ENCODE measurements around the gene TARBP2. TPM values are rescaled to one million over a fixed set of nuclear protein-coding genes. Genes with fewer than 3 reads are reported as not detected.

The TARBP2 gene
- 48.7 TPM for polyA plus RNA-seq (2013, experiment 1 of 2)
- 44.7 TPM for polyA plus RNA-seq (2013, experiment 2 of 2)

DNA sequence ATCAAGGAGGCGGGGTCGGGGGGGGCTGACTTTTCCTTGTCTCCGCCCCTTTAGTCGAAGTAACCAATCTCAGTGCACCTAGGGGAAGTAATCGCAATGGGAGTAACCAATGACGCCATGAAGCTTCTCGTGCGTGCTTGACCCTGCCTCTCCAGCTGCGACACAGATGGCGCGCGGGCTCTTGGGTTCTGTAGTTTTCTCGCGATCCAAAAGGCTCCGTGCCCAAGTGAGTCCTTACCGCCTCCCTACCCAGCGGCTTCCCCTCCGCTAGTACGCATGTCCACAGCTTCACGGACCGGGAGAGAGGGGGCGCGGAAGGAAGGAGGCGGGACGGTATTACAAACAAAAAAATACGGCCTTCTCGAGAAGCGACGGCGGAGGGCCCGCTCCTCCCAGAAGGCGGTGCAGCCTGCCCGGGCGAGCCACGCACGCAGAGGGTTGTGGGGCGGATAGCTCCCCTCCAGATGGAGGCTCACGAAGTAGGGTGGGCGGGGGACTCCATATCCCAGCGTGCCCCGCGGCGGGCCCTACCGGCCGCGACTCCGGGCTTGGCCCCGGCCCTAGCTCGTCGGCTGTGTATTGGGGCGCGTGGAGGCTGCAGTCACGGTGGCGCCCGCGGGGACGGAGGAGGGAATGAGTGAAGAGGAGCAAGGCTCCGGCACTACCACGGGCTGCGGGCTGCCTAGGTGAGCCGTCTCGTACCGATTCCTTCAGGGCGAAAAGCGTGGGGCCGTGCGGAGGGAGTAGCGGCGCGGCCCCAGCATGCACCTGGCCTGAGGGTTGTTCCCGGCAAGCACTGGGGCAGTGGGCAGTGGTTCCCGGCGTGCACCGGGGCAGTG lies at the start of gene TARBP2:
TSS of gene TARBP2 (plus strand) at position 508 of the 839 bp plus-strand sequence. CDS start at position 634, 126 bp downstream.
- Histone ChIP-seq H3K9me3 (ENCODE audit: control insufficient read depth, low read length) (no peaks in the 10 kb centered on the region), H3K4me3 (ENCODE audit: extremely low read depth, insufficient read depth, low read length, poor library complexity, severe bottlenecking) (peak within 1 kb of the TSS; percentile 60), H3K27ac (ENCODE audit: low read depth, low read length, severe bottlenecking) (peak within 1 kb of the TSS; percentile 99), H3K36me3 (ENCODE audit: control insufficient read depth, insufficient read depth, low read length) (peaks cover 37% of the 10 kb centered on the region), H3K4me1 (ENCODE audit: control insufficient read depth, insufficient read depth, low read length, poor library complexity, severe bottlenecking) (peaks cover 19% of the 10 kb centered on the region)
- 0% methylated on average over 28 to 50 of the region's 74 CpGs for WGBS, 2 experiments (ENCODE audit: insufficient coverage in 2 of 2)

- peak within 1 kb of the TSS; percentile 91 for H3K4me3 ChIP-seq (ENCODE audit: extremely low read depth, insufficient read depth, low read length, poor library complexity, severe bottlenecking)
- peak within 1 kb of the TSS; percentile 98 for H3K27ac ChIP-seq (ENCODE audit: low read depth, low read length, severe bottlenecking)
- peaks cover 48% of the 10 kb centered on the region for H3K36me3 ChIP-seq (ENCODE audit: control insufficient read depth, insufficient read depth, low read length)
- H3K4me1 ChIP-seq (ENCODE audit: control insufficient read depth, insufficient read depth, low read length, poor library complexity, severe bottlenecking), result peaks cover 6% of the 10 kb centered on the region
- no peaks in the 10 kb centered on the region for H3K9me3 ChIP-seq (ENCODE audit: control insufficient read depth, low read length)
- 0 to 1% methylated on average over 16 to 23 of the region's 32 CpGs for WGBS, 2 experiments (ENCODE audit: insufficient coverage in 2 of 2)
Observed at GRCh38 chr12:53451661-53452158, 49.4 kb upstream of the TARBP2 start, which contains the start of gene PCBP2. Gene PCBP2, plus strand, starts transcription at chr12:53452102. Its CDS starts 2,699 bp downstream, at chr12:53454801.

- H3K4me3 ChIP-seq (ENCODE audit: extremely low read depth, insufficient read depth, low read length, poor library complexity, severe bottlenecking), result peak overlapping the region; percentile 91
- H3K27ac ChIP-seq (ENCODE audit: low read depth, low read length, severe bottlenecking), result peak overlapping the region; percentile 98
- H3K9me3 ChIP-seq (ENCODE audit: control insufficient read depth, low read length), result no peaks in the 10 kb centered on the region
- H3K36me3 ChIP-seq (ENCODE audit: control insufficient read depth, insufficient read depth, low read length), result peaks cover 52% of the 10 kb centered on the region
- H3K4me1 ChIP-seq (ENCODE audit: control insufficient read depth, insufficient read depth, low read length, poor library complexity, severe bottlenecking), result peaks cover 6% of the 10 kb centered on the region
- WGBS, 2 experiments (ENCODE audit: insufficient coverage in 2 of 2), result 0% methylated on average over 19 to 24 of the region's 82 CpGs
Observed at GRCh38 chr12:53452159-53453077, 48.7 kb upstream of the TARBP2 start.

- Histone ChIP-seq H3K4me3 (ENCODE audit: extremely low read depth, insufficient read depth, low read length, poor library complexity, severe bottlenecking) (peak overlapping the region; percentile 91), H3K27ac (ENCODE audit: low read depth, low read length, severe bottlenecking) (no peak overlapping the region), H3K4me1 (ENCODE audit: control insufficient read depth, insufficient read depth, low read length, poor library complexity, severe bottlenecking) (peaks cover 6% of the 10 kb centered on the region), H3K9me3 (ENCODE audit: control insufficient read depth, low read length) (no peaks in the 10 kb centered on the region), H3K36me3 (ENCODE audit: control insufficient read depth, insufficient read depth, low read length) (peaks cover 64% of the 10 kb centered on the region)
- 72 to 75% methylated on average over 4 to 5 of the region's 6 CpGs for whole genome bisulfite sequencing, 2 experiments (ENCODE audit: insufficient coverage in 2 of 2)
Observed at GRCh38 chr12:53453953-53454640, 47.0 kb upstream of the TARBP2 start.

DNA sequence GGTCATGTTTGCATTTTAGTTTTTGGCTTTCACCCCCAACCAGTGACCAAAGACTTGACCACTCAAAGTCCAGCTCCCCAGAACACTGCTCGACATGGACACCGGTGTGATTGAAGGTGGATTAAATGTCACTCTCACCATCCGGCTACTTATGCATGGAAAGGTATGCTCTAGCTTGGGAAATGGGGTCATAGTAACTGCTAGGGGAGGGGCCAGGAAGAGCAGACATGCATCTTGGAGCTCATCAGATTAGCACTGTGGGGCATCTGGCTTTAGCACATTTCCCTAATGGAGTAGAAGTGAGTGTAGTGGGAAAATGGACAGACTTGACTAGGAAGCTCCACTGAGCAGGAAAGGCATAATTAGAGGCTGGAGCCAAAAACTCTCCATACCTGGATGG lies 46.4 kb upstream of the TARBP2 start:
- Histone ChIP-seq H3K4me3 (ENCODE audit: extremely low read depth, insufficient read depth, low read length, poor library complexity, severe bottlenecking) (no peak overlapping the region), H3K36me3 (ENCODE audit: control insufficient read depth, insufficient read depth, low read length) (peaks cover 71% of the 10 kb centered on the region), H3K4me1 (ENCODE audit: control insufficient read depth, insufficient read depth, low read length, poor library complexity, severe bottlenecking) (peaks cover 6% of the 10 kb centered on the region), H3K9me3 (ENCODE audit: control insufficient read depth, low read length) (no peaks in the 10 kb centered on the region), H3K27ac (ENCODE audit: low read depth, low read length, severe bottlenecking) (no peak overlapping the region)
- 87 to 94% methylated on average over 2 to 3 of the region's 3 CpGs for WGBS, 2 experiments (ENCODE audit: insufficient coverage in 2 of 2)

- WGBS, 2 experiments (ENCODE audit: insufficient coverage in 2 of 2), result 88 to 96% methylated on average over 3 to 4 of the region's 6 CpGs
- Histone ChIP-seq H3K36me3 (ENCODE audit: control insufficient read depth, insufficient read depth, low read length) (peaks cover 89% of the 10 kb centered on the region), H3K4me3 (ENCODE audit: extremely low read depth, insufficient read depth, low read length, poor library complexity, severe bottlenecking) (no peak overlapping the region), H3K9me3 (ENCODE audit: control insufficient read depth, low read length) (no peaks in the 10 kb centered on the region), H3K27ac (ENCODE audit: low read depth, low read length, severe bottlenecking) (no peak overlapping the region), H3K4me1 (ENCODE audit: control insufficient read depth, insufficient read depth, low read length, poor library complexity, severe bottlenecking) (peaks cover 11% of the 10 kb centered on the region)
Observed at GRCh38 chr12:53456654-53457366, 44.3 kb upstream of the TARBP2 start.

- Histone ChIP-seq H3K27ac (ENCODE audit: low read depth, low read length, severe bottlenecking) (no peak overlapping the region), H3K9me3 (ENCODE audit: control insufficient read depth, low read length) (no peaks in the 10 kb centered on the region), H3K36me3 (ENCODE audit: control insufficient read depth, insufficient read depth, low read length) (peaks cover 98% of the 10 kb centered on the region), H3K4me1 (ENCODE audit: control insufficient read depth, insufficient read depth, low read length, poor library complexity, severe bottlenecking) (peaks cover 11% of the 10 kb centered on the region), H3K4me3 (ENCODE audit: extremely low read depth, insufficient read depth, low read length, poor library complexity, severe bottlenecking) (no peak overlapping the region)
- WGBS, 2 experiments (ENCODE audit: insufficient coverage in 2 of 2), result 100% methylated on average over 3 of the region's 4 CpGs
Observed at GRCh38 chr12:53459097-53459496, 42.0 kb upstream of the TARBP2 start.

DNA sequence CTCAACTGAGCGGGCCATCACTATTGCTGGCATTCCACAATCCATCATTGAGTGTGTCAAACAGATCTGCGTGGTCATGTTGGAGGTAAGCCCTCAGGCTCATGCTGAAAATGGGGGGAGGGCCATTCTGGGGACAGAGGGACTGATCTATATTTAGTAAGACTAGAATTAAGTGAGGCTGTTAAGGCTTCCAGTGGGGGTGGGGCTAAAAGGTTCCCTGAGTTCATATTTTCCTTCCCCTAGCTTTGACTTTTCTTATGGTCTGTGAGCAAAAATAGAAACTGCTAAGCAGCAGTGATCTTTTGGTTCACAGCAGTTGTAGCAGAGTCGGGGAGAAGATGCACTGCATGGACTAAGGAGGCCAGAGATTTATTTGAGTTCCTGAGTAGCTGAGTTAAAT lies 40.0 kb upstream of the TARBP2 start:
- WGBS, 2 experiments (ENCODE audit: insufficient coverage in 2 of 2), result 95 to 100% methylated on average over 1 to 3 of the region's 3 CpGs

GRCh38 chr12:53461591-53461990 lies 39.5 kb upstream of the TARBP2 start:
- H3K4me3 ChIP-seq (ENCODE audit: extremely low read depth, insufficient read depth, low read length, poor library complexity, severe bottlenecking), result no peak overlapping the region
- peaks cover 98% of the 10 kb centered on the region for H3K36me3 ChIP-seq (ENCODE audit: control insufficient read depth, insufficient read depth, low read length)
- peaks cover 13% of the 10 kb centered on the region for H3K4me1 ChIP-seq (ENCODE audit: control insufficient read depth, insufficient read depth, low read length, poor library complexity, severe bottlenecking)
- no peaks in the 10 kb centered on the region for H3K9me3 ChIP-seq (ENCODE audit: control insufficient read depth, low read length)
- H3K27ac ChIP-seq (ENCODE audit: low read depth, low read length, severe bottlenecking), result no peak overlapping the region
- 94 to 95% methylated on average over 6 to 8 of the region's 8 CpGs for WGBS, 2 experiments (ENCODE audit: insufficient coverage in 2 of 2)

More for the DNA sequence above, 40.0 kb upstream of the TARBP2 start:
- Histone ChIP-seq H3K36me3 (ENCODE audit: control insufficient read depth, insufficient read depth, low read length) (peaks cover 98% of the 10 kb centered on the region), H3K27ac (ENCODE audit: low read depth, low read length, severe bottlenecking) (no peak overlapping the region), H3K4me1 (ENCODE audit: control insufficient read depth, insufficient read depth, low read length, poor library complexity, severe bottlenecking) (peaks cover 13% of the 10 kb centered on the region), H3K4me3 (ENCODE audit: extremely low read depth, insufficient read depth, low read length, poor library complexity, severe bottlenecking) (no peak overlapping the region), H3K9me3 (ENCODE audit: control insufficient read depth, low read length) (no peaks in the 10 kb centered on the region)

All from mesodermal cell (in vitro differentiated cells).